HG03095 (cell line): ENCODE results near the gene PAQR5.
"Not testable (repeated sequence)": the region's sequence is repeated elsewhere in the genome, so short reads cannot be mapped to it uniquely, and the experiment has no call there.

Experiments
- ATAC-seq: cut with Tn5 transposase; IDR thresholded peaks from one replicate; pipeline ENCODE4 v1.9.1; 2021; ENCODE audit warnings: moderate library complexity; ENCODE audit not compliant: unreplicated experiment

Gene PAQR5

DNA sequence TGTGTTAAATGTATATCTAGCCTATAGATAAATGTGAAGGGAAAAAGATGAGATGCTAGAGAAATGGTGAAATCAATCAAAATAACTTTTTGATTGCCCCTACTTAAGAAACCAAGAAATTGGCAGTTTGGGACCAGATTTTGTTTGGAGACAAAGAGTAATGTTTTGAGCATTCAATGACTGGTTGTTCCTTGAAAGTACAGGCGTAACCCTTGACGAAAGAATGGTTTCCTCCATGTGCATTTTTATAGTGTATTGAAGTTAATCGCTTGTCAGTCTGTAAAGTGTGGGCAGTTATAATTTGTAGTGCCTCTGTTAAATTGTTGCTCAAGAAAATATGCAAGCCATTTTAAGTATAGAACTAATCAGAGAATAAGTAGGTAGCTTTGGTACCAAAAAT, 116.7 kb downstream of the PAQR5 start:
- no peak for ATAC-seq

DNA sequence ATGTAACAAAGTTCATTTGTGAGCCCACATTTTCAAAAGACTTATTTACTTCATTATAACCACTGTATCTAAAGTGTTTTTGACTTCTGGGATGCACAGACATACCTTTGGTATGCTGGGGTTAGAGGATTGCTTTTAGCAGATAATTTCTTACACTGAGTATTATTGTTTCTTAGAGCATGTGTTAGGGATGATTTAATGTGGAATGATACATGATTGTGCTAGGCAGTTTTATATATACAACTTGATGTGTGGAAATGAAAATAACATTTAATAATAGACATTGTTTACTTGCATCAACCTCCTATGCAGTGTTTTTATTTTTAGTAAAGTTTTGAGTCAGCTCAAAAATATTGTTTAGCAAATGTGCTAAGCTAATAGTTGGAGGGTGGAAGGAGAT, 118.9 kb downstream of the PAQR5 start:
- no peak for ATAC-seq

DNA sequence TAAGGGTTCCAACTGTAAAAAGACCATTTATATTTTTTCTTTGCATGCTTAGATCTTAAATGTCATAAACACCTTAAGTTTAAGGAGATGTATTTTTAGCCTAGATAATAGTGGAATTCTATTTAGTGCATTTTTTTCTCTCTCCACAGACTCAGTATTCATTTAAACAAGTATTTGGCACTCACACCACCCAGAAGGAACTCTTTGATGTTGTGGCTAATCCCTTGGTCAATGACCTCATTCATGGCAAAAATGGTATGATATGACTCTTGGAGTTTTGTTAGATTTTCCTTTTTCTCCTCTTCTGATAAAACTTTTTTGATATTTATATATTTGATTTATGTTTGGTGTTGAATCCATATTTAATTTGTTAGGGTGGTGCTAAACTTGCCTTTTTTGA, 122.8 kb downstream of the PAQR5 start:
- no peak for ATAC-seq

DNA sequence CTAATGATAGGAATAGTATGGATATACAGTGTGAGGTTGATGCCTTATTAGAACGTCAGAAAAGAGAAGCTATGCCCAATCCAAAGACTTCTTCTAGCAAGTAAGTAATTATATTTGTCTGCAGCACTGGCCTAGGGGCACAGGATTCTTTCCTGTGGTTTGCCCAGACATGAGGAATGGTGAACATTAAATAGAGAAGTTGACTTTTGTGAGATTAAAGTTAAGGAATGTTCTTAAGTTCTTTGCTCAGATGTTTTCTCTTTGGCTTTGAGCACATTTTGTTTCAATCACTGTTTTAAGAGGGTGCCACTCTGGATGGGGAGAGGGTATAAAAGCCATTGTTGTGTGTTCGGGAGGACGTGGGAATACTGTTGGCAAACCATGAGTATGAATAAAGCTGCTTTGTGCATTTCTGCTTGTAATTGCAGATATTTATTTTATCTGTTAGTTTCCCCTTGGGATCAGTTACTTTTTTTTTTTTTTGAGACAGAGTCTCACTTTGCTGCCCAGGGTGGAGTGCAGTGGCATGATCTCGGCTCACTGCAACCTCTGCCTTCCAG, 123.7 kb downstream of the PAQR5 start:
- no peak for ATAC-seq

DNA sequence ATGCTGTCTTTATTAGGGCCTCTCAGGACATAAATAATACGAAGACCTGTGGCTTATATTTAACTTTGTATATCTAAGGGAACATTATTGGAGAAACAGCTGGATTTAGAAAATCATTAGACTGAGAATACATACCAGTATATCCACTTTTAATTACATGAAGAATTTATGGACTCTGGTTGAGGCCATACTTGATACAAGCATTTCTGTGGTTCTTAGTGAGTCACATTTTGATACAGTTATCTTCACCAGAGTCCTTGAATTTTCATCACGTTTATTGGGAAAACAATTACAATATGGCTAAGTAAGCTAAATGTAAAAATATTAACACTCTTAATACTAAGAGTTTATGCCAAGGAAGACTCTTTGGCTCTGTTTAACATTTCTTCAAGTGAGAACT, 125.3 kb downstream of the PAQR5 start:
- ATAC-seq = no peak

DNA sequence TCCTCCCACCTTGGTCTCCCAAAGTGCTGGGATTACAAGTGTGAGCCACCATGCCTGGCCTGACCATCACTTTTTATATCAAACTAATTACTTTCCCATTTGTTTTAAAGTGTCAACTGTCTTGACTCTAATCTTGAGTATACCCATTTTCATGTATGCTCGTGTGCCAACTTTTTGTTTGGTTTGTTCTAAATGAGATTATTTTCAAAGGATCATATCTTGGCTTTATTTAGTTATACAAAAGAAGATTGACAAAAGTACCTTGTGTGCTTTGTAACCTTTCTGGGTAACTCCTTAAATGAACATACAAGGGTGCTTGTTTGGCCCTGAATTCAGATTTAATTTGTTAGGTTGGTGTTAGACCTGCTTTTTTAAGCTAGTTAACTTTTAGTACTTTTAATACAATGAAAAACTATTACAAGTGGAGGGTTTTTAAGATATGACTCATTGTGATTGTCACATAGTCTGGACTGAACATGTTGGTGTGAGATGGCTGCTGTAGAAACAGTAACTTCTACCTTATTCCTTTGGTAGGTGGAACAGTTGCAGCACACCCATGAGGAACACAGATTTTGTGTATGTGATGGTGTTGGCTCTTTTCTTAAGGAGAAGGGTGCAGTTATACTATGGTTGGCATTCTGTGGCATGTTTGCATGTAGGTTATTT, 126.2 kb downstream of the PAQR5 start:
- ATAC-seq = no peak

GRCh38 chr15:69433831-69434230, 135.1 kb downstream of the PAQR5 start:
- no peak for ATAC-seq

DNA sequence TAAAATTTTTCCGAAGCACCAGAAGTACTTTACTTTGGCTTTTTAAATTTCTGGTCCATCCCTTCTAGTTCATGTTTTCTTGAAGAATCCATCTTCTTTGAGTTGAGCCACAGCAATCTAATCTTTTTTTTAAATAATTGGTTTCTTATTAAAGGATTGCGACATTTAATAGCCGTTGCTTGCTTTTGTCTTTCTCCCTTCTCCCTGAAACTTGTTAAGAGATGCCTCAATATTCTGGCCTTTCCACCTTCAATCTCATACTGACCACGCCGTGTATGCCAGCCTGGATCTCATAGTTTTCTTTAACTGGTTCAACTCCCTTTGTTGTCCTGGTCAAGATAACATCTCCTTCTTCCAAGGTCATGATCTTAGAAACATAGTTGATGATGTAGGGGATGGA, 135.5 kb downstream of the PAQR5 start:
- ATAC-seq = no peak

- ATAC-seq = no peak
Measured at GRCh38 chr15:69434679-69435078, 136.0 kb downstream of the PAQR5 start.

- no peak for ATAC-seq
Measured at GRCh38 chr15:69435985-69436384, 137.3 kb downstream of the PAQR5 start.

GRCh38 chr15:69436951-69437350, 138.2 kb downstream of the PAQR5 start:
- ATAC-seq = no peak

GRCh38 chr15:69439623-69440022, 140.9 kb downstream of the PAQR5 start:
- no peak for ATAC-seq

DNA sequence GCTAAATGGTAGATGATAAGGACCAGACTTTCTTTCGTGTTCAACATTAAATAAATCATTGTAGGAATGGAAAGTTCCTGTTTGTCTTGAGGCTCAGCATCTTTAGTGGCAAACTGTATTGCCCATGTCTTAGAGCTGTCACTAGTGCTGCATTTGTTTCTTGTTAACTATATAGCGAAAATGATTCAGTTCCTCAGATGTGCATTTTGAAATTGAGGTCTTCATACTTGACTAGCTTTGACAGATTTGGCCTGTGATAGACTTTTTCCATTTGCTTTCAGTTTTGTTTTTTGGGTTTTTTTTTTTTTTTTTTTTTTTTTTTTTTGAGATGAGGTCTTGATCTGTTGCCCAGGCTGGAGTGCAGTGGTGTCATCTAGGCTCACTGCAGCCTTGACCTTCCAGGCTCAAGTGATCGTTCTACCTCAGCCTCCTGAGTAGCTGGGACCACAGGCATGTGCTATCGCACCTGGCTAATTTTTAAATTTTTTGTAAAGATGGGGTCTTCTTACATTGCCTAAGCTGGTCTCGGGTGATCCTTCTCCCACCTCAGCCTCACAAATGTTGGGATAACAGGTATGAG, 144.4 kb downstream of the PAQR5 start:
- ATAC-seq = peak; percentile 59

- no peak for ATAC-seq
Measured at GRCh38 chr15:69444686-69445085, 146.0 kb downstream of the PAQR5 start.

GRCh38 chr15:69446953-69447352, 148.2 kb downstream of the PAQR5 start:
- no peak for ATAC-seq

- not testable (repeated sequence) for ATAC-seq
Measured at GRCh38 chr15:69450221-69450620, 151.5 kb downstream of the PAQR5 start.

DNA sequence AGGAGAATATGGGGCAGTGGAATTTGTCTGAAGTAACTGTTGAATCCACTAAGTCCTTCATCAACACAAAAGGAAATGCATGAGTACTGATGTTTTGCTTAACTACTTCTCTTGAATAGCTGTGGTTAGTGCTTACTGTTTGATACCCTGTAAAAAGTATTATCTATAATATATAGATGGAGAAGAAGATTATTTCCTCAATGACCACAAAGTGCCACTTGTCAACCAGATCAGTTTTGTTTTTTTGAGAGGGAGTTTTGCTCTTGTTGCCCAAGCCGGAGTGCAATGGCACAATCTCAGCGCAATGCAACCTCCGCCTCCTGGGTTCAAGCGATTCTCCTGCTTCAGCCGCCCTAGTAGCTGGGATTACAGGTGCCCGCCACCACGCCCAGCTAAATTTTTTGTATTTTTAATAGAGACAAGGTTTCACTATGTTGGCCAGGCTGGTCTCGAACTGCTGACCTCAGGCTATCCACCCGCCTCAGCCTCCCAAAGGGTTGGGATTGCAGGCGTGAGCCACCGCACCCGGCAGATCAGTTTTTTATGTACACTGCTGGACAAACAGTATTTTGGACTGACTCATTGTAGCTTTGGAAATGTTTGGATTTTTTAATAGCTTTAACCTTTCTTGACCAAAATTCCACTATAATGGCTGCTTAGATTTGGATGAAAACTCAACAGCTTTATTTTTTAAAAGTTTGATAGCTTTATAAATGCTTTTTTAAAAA, 152.4 kb downstream of the PAQR5 start:
- no peak for ATAC-seq

GRCh38 chr15:69451951-69452691, 153.4 kb downstream of the PAQR5 start:
- ATAC-seq = peak; percentile 26

GRCh38 chr15:69452692-69453521, 154.2 kb downstream of the PAQR5 start, which contains the start of gene RPLP1:
TSS of gene RPLP1 (plus strand) at chr15:69452818. CDS start at chr15:69452949, 131 bp downstream.
- ATAC-seq = peak; percentile 74

GRCh38 chr15:69454953-69455352, 156.2 kb downstream of the PAQR5 start:
- ATAC-seq = no peak
